ENCODE results near the gene MALAT1. TPM values are rescaled to one million over a fixed set of nuclear protein-coding genes. Genes with fewer than 3 reads are reported as not detected.
"Not testable (repeated sequence)": the region's sequence is repeated elsewhere in the genome, so short reads cannot be mapped to it uniquely, and the experiment has no call there.

MALAT1 gene
- total RNA-seq: 1,000 to 10,000 TPM; 8,046 to 8,888 TPM

DNA sequence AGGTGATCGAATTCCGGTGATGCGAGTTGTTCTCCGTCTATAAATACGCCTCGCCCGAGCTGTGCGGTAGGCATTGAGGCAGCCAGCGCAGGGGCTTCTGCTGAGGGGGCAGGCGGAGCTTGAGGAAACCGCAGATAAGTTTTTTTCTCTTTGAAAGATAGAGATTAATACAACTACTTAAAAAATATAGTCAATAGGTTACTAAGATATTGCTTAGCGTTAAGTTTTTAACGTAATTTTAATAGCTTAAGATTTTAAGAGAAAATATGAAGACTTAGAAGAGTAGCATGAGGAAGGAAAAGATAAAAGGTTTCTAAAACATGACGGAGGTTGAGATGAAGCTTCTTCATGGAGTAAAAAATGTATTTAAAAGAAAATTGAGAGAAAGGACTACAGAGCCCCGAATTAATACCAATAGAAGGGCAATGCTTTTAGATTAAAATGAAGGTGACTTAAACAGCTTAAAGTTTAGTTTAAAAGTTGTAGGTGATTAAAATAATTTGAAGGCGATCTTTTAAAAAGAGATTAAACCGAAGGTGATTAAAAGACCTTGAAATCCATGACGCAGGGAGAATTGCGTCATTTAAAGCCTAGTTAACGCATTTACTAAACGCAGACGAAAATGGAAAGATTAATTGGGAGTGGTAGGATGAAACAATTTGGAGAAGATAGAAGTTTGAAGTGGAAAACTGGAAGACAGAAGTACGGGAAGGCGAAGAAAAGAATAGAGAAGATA, at the start of gene MALAT1:
Gene MALAT1, plus strand, starts transcription at position 69 of the 736 bp plus-strand sequence.
- H3K27me3 Mint-ChIP-seq: peaks cover 14% of the 10 kb centered on the region
- POLR2A ChIA-PET: interaction anchor here (0.7 to 26.8 kb wide), 26 partner anchors 5 to 209 kb away, joined by 3 to 4089 read pairs (median 6); partner anchors contain the start of genes DPF2, FRMD8, LTBP3 and MALAT1
- intact Hi-C loops (cut with micrococcal nuclease): no loop called here
- peak; percentile 96 for DNase-seq
- H3K4me3 Mint-ChIP-seq: no peak within 1 kb of the TSS
- H3K4me1 Mint-ChIP-seq (ENCODE audit: low read depth): peaks cover 24% of the 10 kb centered on the region
- peaks cover 4% of the 10 kb centered on the region for H3K36me3 Mint-ChIP-seq
- H3K27ac Mint-ChIP-seq: no peak within 1 kb of the TSS
- no peaks in the 10 kb centered on the region for H3K9me3 Mint-ChIP-seq
- CTCF ChIA-PET: interaction anchor here (1.0 to 5.5 kb wide), 11 partner anchors 8 to 83 kb away, joined by 3 to 52 read pairs (median 6); partner anchors contain the start of gene NEAT1

GRCh38 chr11:65451301-65451700, 47.5 kb upstream of the MALAT1 start:
- CTCF ChIA-PET; H3K27me3 Mint-ChIP-seq; H3K36me3 Mint-ChIP-seq; POLR2A ChIA-PET; intact Hi-C loops (cut with micrococcal nuclease); H3K27ac Mint-ChIP-seq; H3K9me3 Mint-ChIP-seq; DNase-seq; H3K4me3 Mint-ChIP-seq: not testable (repeated sequence)
- peaks cover 30% of the 10 kb centered on the region for H3K4me1 Mint-ChIP-seq (ENCODE audit: low read depth)

DNA sequence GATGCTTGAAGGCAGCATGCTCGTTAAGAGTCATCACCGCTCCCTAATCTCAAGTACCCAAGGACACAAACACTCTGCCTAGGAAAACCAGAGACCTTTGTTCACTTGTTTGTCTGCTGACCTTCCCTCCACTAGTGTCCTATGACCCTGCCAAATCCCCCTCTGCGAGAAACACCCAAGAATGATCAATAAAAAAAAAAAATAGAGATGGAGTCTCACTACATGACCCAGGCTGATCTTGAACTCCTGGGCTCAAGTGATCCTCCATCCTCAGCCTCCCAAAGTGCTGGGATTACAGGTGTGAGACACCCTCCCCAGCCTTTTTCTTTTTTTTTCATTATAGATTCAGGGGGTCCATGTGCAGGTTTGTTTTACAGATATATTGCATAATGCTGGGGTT, 46.6 kb upstream of the MALAT1 start:
- POLR2A ChIA-PET: interaction anchor here (1.0 kb wide), 1 partner anchor 20 kb away, joined by 3 read pairs; no protein-coding TSS in a partner anchor
- H3K36me3 Mint-ChIP-seq; H3K9me3 Mint-ChIP-seq; H3K27me3 Mint-ChIP-seq; intact Hi-C loops (cut with micrococcal nuclease); H3K4me3 Mint-ChIP-seq; DNase-seq; H3K27ac Mint-ChIP-seq; CTCF ChIA-PET: not testable (repeated sequence)
- peaks cover 36% of the 10 kb centered on the region for H3K4me1 Mint-ChIP-seq (ENCODE audit: low read depth)

- H3K4me3 Mint-ChIP-seq: no peak overlapping the region
- POLR2A ChIA-PET: interaction anchor here (0.6 to 1.1 kb wide), 3 partner anchors 14 to 37 kb away, joined by 3 read pairs; no protein-coding TSS in a partner anchor
- H3K36me3 Mint-ChIP-seq: no peaks in the 10 kb centered on the region
- H3K9me3 Mint-ChIP-seq: peaks cover 3% of the 10 kb centered on the region
- DNase-seq: no peak
- no peaks in the 10 kb centered on the region for H3K27me3 Mint-ChIP-seq
- peak overlapping the region; percentile 45 for H3K27ac Mint-ChIP-seq
- intact Hi-C loops (cut with micrococcal nuclease): no loop called here
- peaks cover 36% of the 10 kb centered on the region for H3K4me1 Mint-ChIP-seq (ENCODE audit: low read depth)
- CTCF ChIA-PET: interaction anchor here (0.7 kb wide), 1 partner anchor 25 kb away, joined by 3 read pairs; no protein-coding TSS in a partner anchor
Measured at GRCh38 chr11:65452806-65453490, 45.9 kb upstream of the MALAT1 start.

- no peaks in the 10 kb centered on the region for H3K36me3 Mint-ChIP-seq
- H3K4me3 Mint-ChIP-seq: peak overlapping the region; percentile 91
- POLR2A ChIA-PET: interaction anchor here (0.8 to 1.7 kb wide), 3 partner anchors 18 to 44 kb away, joined by 3 to 8 read pairs (median 3); partner anchors contain the start of gene MALAT1
- CTCF ChIA-PET: no interaction called here
- peaks cover 38% of the 10 kb centered on the region for H3K4me1 Mint-ChIP-seq (ENCODE audit: low read depth)
- intact Hi-C loops (cut with micrococcal nuclease): loop anchor here (2.0 kb wide), 1 partner anchor 14 kb away; no protein-coding TSS in a partner anchor
- no peak for DNase-seq
- no peak overlapping the region for H3K27ac Mint-ChIP-seq
- H3K9me3 Mint-ChIP-seq: peaks cover 3% of the 10 kb centered on the region
- no peaks in the 10 kb centered on the region for H3K27me3 Mint-ChIP-seq
Measured at GRCh38 chr11:65454311-65454695, 44.5 kb upstream of the MALAT1 start.

DNA sequence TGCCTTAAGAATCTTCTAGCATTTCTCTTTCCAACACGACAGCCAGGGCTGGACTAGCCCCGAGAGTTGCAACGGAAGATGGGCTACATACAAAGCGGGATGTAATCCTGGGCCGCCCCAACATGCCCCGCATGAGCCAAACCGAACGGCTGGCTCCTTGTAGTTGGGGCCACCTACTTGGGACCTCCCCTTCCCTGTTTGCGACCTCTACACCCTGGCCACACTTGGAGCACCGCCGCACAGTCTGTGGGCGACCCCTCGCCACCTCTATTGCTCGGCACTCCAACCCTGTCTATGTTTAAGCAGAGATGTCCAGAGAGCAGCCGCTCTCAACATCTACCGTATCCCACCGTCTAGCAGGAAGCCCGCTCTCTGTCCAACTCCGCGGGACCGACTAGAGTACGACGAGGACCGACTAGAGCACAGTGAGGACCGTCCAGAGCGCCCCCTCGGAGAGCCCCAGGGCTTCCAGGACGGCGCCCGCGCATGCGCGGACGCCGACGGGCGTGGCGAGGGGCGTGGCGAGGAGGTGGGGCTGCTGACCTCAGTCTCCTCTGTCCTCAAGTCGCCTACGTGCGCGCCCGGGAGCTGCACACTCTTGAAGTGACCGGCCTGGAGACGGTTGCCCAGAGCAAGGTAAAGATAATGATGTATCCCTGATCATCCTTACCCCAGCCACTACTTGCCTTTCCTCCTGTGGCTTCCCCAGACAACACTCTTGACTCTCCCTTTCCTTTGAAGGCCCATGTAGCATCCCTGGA, 44.0 kb upstream of the MALAT1 start:
- Mint-ChIP-seq H3K36me3 (no peaks in the 10 kb centered on the region), H3K4me1 (ENCODE audit: low read depth) (peaks cover 41% of the 10 kb centered on the region), H3K4me3 (peak overlapping the region; percentile 91), H3K27ac (peak overlapping the region; percentile 79), H3K27me3 (no peaks in the 10 kb centered on the region), H3K9me3 (no peaks in the 10 kb centered on the region)
- CTCF ChIA-PET: interaction anchor here (1.1 to 1.4 kb wide), 2 partner anchors 39 to 54 kb away, joined by 4 to 7 read pairs; no protein-coding TSS in a partner anchor
- POLR2A ChIA-PET: interaction anchor here (1.0 to 1.7 kb wide), 5 partner anchors 9 to 46 kb away, joined by 3 to 12 read pairs (median 5); partner anchors contain the start of gene MALAT1
- peak; percentile 92 for DNase-seq
- intact Hi-C loops (cut with micrococcal nuclease): loop anchor here (2.0 kb wide), 1 partner anchor 14 kb away; no protein-coding TSS in a partner anchor

- no peak for DNase-seq
- ChIA-PET POLR2A (interaction anchor here (0.7 kb wide), 1 partner anchor 16 kb away, joined by 3 read pairs; no protein-coding TSS in a partner anchor), CTCF (no interaction called here)
- H3K36me3 Mint-ChIP-seq: no peaks in the 10 kb centered on the region
- H3K9me3 Mint-ChIP-seq: no peaks in the 10 kb centered on the region
- intact Hi-C loops (cut with micrococcal nuclease): no loop called here
- H3K27me3 Mint-ChIP-seq: no peaks in the 10 kb centered on the region
- H3K4me1 Mint-ChIP-seq (ENCODE audit: low read depth): peaks cover 41% of the 10 kb centered on the region
- H3K27ac Mint-ChIP-seq: peak overlapping the region; percentile 26
- peak overlapping the region; percentile 53 for H3K4me3 Mint-ChIP-seq
Measured at GRCh38 chr11:65456418-65456817, 42.4 kb upstream of the MALAT1 start.

GRCh38 chr11:65459552-65459951, 39.3 kb upstream of the MALAT1 start:
- Mint-ChIP-seq H3K27me3 (no peaks in the 10 kb centered on the region), H3K4me3 (no peak overlapping the region), H3K36me3 (no peaks in the 10 kb centered on the region), H3K4me1 (ENCODE audit: low read depth) (peaks cover 25% of the 10 kb centered on the region), H3K9me3 (no peaks in the 10 kb centered on the region), H3K27ac (no peak overlapping the region)
- ChIA-PET POLR2A (interaction anchor here (1.4 kb wide), 1 partner anchor 13 kb away, joined by 3 read pairs; no protein-coding TSS in a partner anchor), CTCF (interaction anchor here (1.8 to 2.7 kb wide), 2 partner anchors 9 to 43 kb away, joined by 5 to 11 read pairs; no protein-coding TSS in a partner anchor)
- intact Hi-C loops (cut with micrococcal nuclease): no loop called here
- DNase-seq: no peak

- DNase-seq; H3K27me3 Mint-ChIP-seq; H3K4me1 Mint-ChIP-seq (ENCODE audit: low read depth); H3K4me3 Mint-ChIP-seq; H3K36me3 Mint-ChIP-seq; H3K27ac Mint-ChIP-seq; intact Hi-C loops (cut with micrococcal nuclease); CTCF ChIA-PET; H3K9me3 Mint-ChIP-seq: not testable (repeated sequence)
- POLR2A ChIA-PET: interaction anchor here (0.6 to 1.3 kb wide), 2 partner anchors 31 to 132 kb away, joined by 3 to 4 read pairs; no protein-coding TSS in a partner anchor
Measured at GRCh38 chr11:65465471-65465870, 33.4 kb upstream of the MALAT1 start.

- CTCF ChIA-PET; H3K36me3 Mint-ChIP-seq; DNase-seq; H3K9me3 Mint-ChIP-seq; intact Hi-C loops (cut with micrococcal nuclease); H3K27me3 Mint-ChIP-seq; H3K4me3 Mint-ChIP-seq; H3K27ac Mint-ChIP-seq: not testable (repeated sequence)
- POLR2A ChIA-PET: interaction anchor here (0.6 to 15.3 kb wide), 3 partner anchors 14 to 66 kb away, joined by 3 to 824 read pairs (median 4); partner anchors contain the start of gene MALAT1
- H3K4me1 Mint-ChIP-seq (ENCODE audit: low read depth): peaks cover 24% of the 10 kb centered on the region
Measured at GRCh38 chr11:65467306-65467705, 31.5 kb upstream of the MALAT1 start.

- CTCF ChIA-PET: interaction anchor here (0.7 to 2.3 kb wide), 15 partner anchors 9 to 136 kb away, joined by 3 to 40 read pairs (median 4); partner anchors contain the start of gene DPF2
- intact Hi-C loops (cut with micrococcal nuclease): loop anchor here (1.0 to 2.0 kb wide), 2 partner anchors 14 to 53 kb away; no protein-coding TSS in a partner anchor
- Mint-ChIP-seq H3K27me3 (no peaks in the 10 kb centered on the region), H3K4me1 (ENCODE audit: low read depth) (peaks cover 24% of the 10 kb centered on the region), H3K9me3 (no peaks in the 10 kb centered on the region), H3K27ac (peak overlapping the region; percentile 55), H3K4me3 (no peak overlapping the region), H3K36me3 (peaks cover 2% of the 10 kb centered on the region)
- POLR2A ChIA-PET: interaction anchor here (0.9 to 15.3 kb wide), 4 partner anchors 29 to 51 kb away, joined by 4 to 824 read pairs (median 8); partner anchors contain the start of genes MALAT1 and NEAT1
- DNase-seq: peak; percentile 90
Measured at GRCh38 chr11:65468874-65469333, 29.9 kb upstream of the MALAT1 start.
